Karpas-422 (cell line): ENCODE data around the gene C17orf107. TPM values are rescaled to one million over a fixed set of nuclear protein-coding genes. Genes with fewer than 3 reads are reported as not detected.
"Not testable (repeated sequence)": the region's sequence is repeated elsewhere in the genome, so short reads cannot be mapped to it uniquely, and the experiment has no call there.

ENCODE experiments used
- DNase-seq: peaks from one replicate; pipeline ENCODE4 v3.0.0-alpha.2; 2015
- H2AFZ ChIP-seq: fragments of 200-600 bp; sonication (generic); 2 replicates; pipeline ENCODE4 v1.6.1; 2014; ENCODE audit warnings: antibody characterized with exemption, low read length, mixed read lengths
- H3K27ac ChIP-seq: fragments of 200-600 bp; sonication (generic); 2 replicates; pipeline ENCODE4 v1.5.1; 2014; ENCODE audit warnings: mild to moderate bottlenecking, low read length, moderate library complexity
- H3K27me3 ChIP-seq: fragments of 200-600 bp; sonication (generic); 2 replicates; pipeline ENCODE4 v1.6.1; 2014; ENCODE audit warnings: low read length, mixed read lengths
- H3K36me3 ChIP-seq: fragments of 200-600 bp; sonication (generic); 2 replicates; pipeline ENCODE4 v1.6.1; 2014; ENCODE audit warnings: low read length, mixed read lengths; ENCODE audit not compliant: insufficient read depth
- H3K4me1 ChIP-seq: fragments of 200-600 bp; sonication (generic); 2 replicates; pipeline ENCODE4 v1.6.1; 2014; ENCODE audit warnings: mild to moderate bottlenecking, low read length, mixed read lengths
- H3K4me2 ChIP-seq: fragments of 200-600 bp; sonication (generic); 2 replicates; pipeline ENCODE4 v1.6.1; 2014; ENCODE audit warnings: low read length, low read depth, mild to moderate bottlenecking; ENCODE audit not compliant: poor library complexity, severe bottlenecking
- H3K4me3 ChIP-seq: fragments of 200-600 bp; sonication (generic); 2 replicates; pipeline ENCODE4 v1.5.1; 2014; ENCODE audit warnings: mild to moderate bottlenecking, antibody characterized with exemption, low read length, mixed read lengths
- H3K79me2 ChIP-seq: fragments of 200-600 bp; sonication (generic); 2 replicates; pipeline ENCODE4 v1.6.1; 2014; ENCODE audit warnings: mild to moderate bottlenecking, low read length, mixed read lengths
- H3K9ac ChIP-seq: fragments of 200-600 bp; sonication (generic); 2 replicates; pipeline ENCODE4 v1.6.0; 2014; ENCODE audit warnings: low read length
- H3K9me2 ChIP-seq: fragments of 200-600 bp; sonication (generic), shearing (Covaris generic); replicated peaks from 2 replicates; pipeline ENCODE4 v1.6.0; 2014; ENCODE audit warnings: mild to moderate bottlenecking, low read length, moderate library complexity; ENCODE audit not compliant: insufficient read depth
- H3K9me3 ChIP-seq: fragments of 300-700, 200-600 bp; sonication (generic); 2 replicates; pipeline ENCODE4 v1.6.1; 2014; ENCODE audit warnings: low read length, mixed read lengths
- H4K20me1 ChIP-seq: fragments of 200-600 bp; sonication (generic); 2 replicates; pipeline ENCODE4 v1.6.1; 2014; ENCODE audit warnings: mild to moderate bottlenecking, antibody characterized with exemption, low read length, low read depth; ENCODE audit not compliant: insufficient read depth
- total RNA-seq: library from RNA; depleted of rRNA; stranded (reverse); fragments of >200 nt; shearing (Covaris generic); gene quantifications from 2 replicates; pipeline ENCODE4 v1.2.3, GENCODE V29; 2014; ENCODE audit warnings: low replicate concordance

The C17orf107 gene
- total RNA-seq, 1 experiment from 2014 or later, result 0.26 TPM

- Histone ChIP-seq H3K9me2 (no peaks in the 10 kb centered on the region), H3K27ac (no peak overlapping the region), H3K36me3 (no peaks in the 10 kb centered on the region; the same call in 1 of the 2 replicates), H3K4me3 (no peak overlapping the region), H3K9ac (no peak overlapping the region), H3K79me2 (peaks cover 59% of the 10 kb centered on the region), H3K4me2 (no peak overlapping the region), H3K4me1 (no peaks in the 10 kb centered on the region), H2AFZ (no peak overlapping the region), H3K27me3 (no peaks in the 10 kb centered on the region), H4K20me1 (no peaks in the 10 kb centered on the region), H3K9me3 (no peaks in the 10 kb centered on the region)
- DNase-seq, result no peak
These were observed 36.0 kb upstream of the C17orf107 start for GRCh38 chr17:4863321-4863720.

- not testable (repeated sequence) for H3K27ac ChIP-seq, H3K4me2 ChIP-seq, H3K4me3 ChIP-seq, H3K9ac ChIP-seq, H3K9me3 ChIP-seq, H3K9me2 ChIP-seq, DNase-seq, H3K27me3 ChIP-seq, H3K36me3 ChIP-seq, H4K20me1 ChIP-seq, H3K4me1 ChIP-seq, H2AFZ ChIP-seq
- H3K79me2 ChIP-seq, result peaks cover 41% of the 10 kb centered on the region
These were observed 31.8 kb upstream of the C17orf107 start for GRCh38 chr17:4867535-4867934.

DNA sequence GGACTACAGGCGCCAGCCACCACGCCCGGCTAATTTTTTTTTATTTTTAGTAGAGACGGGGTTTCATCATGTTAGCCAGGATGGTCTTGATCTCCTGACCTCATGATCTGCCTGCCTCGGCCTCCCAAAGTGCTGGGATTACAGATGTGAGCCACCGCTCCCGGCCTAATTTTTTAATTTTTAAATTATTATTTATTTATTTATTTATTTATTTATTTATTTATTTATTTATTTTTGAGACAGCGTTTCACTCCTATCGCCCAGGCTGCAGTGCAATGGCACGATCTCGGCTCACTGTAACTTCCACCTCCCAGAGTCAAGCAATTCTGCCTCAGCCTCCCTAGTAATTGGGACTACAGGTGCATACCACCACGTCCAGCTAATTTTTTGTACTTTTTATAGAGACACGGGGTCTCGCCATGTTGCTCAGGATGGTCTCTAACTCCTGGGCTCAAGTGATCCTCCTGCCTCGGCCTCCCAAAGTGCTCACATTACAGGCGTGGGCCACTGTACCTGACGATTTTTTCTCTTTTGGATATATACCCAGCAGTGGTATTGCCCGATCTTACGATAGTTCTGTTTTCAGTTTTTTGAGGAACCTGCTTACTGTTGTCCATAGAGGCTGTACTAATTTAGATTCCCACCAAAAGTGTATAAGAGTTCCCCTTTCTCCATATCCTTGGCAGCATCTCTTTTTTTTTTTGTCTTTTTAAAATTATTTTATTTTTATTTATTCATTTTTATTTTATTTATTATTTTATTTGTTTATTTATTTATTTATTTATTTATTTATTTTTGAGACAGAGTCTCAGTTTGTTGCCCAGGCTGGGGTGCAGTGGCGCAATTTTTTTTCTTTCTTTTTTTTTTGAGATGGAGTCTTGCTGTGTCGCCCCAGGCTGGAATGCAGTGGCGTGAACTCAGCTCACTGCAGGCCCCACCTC is 30.0 kb upstream of the C17orf107 start:
- not testable (repeated sequence) for H3K9me2 ChIP-seq, H3K27ac ChIP-seq, DNase-seq, H3K4me3 ChIP-seq, H3K9me3 ChIP-seq, H3K27me3 ChIP-seq, H2AFZ ChIP-seq, H3K9ac ChIP-seq, H3K4me1 ChIP-seq, H3K4me2 ChIP-seq, H4K20me1 ChIP-seq, H3K36me3 ChIP-seq
- peaks cover 39% of the 10 kb centered on the region for H3K79me2 ChIP-seq

- no peak overlapping the region for H3K27ac ChIP-seq
- H4K20me1 ChIP-seq, result 0 out of 2 replicates have a peak, but pooled peaks cover 7% of the 10 kb centered on the region
- H3K36me3 ChIP-seq, result no peaks in the 10 kb centered on the region
- H3K9ac ChIP-seq, result no peak overlapping the region
- peaks cover 40% of the 10 kb centered on the region for H3K79me2 ChIP-seq
- no peak overlapping the region for H3K4me3 ChIP-seq
- no peak for DNase-seq
- H3K9me3 ChIP-seq, result no peaks in the 10 kb centered on the region
- no peaks in the 10 kb centered on the region; the same call in 1 of the 2 replicates for H3K4me1 ChIP-seq
- no peaks in the 10 kb centered on the region for H3K27me3 ChIP-seq
- no peaks in the 10 kb centered on the region for H3K9me2 ChIP-seq
- no peak overlapping the region for H3K4me2 ChIP-seq
- no peak overlapping the region for H2AFZ ChIP-seq
These were observed 28.5 kb upstream of the C17orf107 start for GRCh38 chr17:4870855-4871254.

GRCh38 chr17:4872786-4873185 is 26.6 kb upstream of the C17orf107 start:
- Histone ChIP-seq H3K79me2 (peaks cover 40% of the 10 kb centered on the region), H3K9ac (no peak overlapping the region), H2AFZ (no peak overlapping the region), H3K4me1 (no peaks in the 10 kb centered on the region; the same call in 1 of the 2 replicates), H3K4me2 (no peak overlapping the region), H3K36me3 (no peaks in the 10 kb centered on the region), H3K4me3 (no peak overlapping the region), H3K9me3 (no peaks in the 10 kb centered on the region), H3K27ac (no peak overlapping the region), H3K27me3 (no peaks in the 10 kb centered on the region), H4K20me1 (0 out of 2 replicates have a peak, but pooled peaks cover 7% of the 10 kb centered on the region), H3K9me2 (no peaks in the 10 kb centered on the region)
- DNase-seq, result no peak

DNA sequence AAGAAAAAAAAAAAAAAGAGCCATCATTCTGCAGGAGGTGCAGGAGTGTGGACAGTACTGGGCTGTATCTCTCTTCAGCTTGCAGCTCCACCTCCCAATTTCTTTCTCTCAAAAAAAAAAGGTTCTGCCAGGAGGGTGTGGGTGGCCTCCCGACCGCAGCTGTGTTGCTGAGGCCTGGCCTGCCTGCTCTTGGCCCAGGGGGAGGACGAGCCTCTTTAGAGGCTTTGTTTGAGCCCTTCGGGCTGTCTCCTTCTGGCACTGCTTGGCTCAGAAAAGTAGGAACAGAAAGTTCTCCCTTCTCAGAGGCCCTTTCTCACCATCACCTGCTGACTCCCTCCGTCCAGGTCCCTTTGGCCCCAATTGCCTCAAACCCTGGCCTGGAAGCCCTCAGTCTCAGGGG is 22.2 kb upstream of the C17orf107 start:
- no peaks in the 10 kb centered on the region for H3K9me2 ChIP-seq
- no peaks in the 10 kb centered on the region for H3K9me3 ChIP-seq
- H3K4me2 ChIP-seq, result no peak overlapping the region
- H3K4me1 ChIP-seq, result peaks cover 5% of the 10 kb centered on the region
- H3K27ac ChIP-seq, result no peak overlapping the region
- H3K4me3 ChIP-seq, result no peak overlapping the region
- H3K36me3 ChIP-seq, result no peaks in the 10 kb centered on the region
- no peaks in the 10 kb centered on the region for H3K27me3 ChIP-seq
- 0 out of 2 replicates have a peak, but pooled peaks cover 7% of the 10 kb centered on the region for H4K20me1 ChIP-seq
- peaks cover 23% of the 10 kb centered on the region for H3K79me2 ChIP-seq
- H3K9ac ChIP-seq, result no peak overlapping the region
- H2AFZ ChIP-seq, result no peak overlapping the region
- DNase-seq, result no peak

DNA sequence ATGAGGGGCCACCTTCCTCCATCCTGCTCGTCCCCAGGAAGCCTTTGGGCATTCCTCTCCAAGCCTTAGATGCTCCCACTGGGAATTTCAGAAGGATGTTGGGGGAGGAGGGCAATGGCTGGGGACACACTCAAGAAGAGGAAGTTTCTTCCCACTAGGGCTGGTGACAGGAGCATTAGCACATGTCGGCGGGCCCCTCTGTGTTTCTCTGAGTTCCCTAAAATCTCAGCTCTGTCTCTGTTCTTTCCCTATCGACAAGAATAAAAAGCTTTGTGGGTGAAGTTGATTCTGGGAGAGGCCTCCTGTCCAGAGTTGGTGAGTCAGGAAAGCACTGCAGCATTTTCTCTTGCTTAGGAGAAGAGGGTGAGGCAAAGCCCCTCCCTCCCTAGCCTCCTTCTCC is 19.7 kb upstream of the C17orf107 start:
- Histone ChIP-seq H3K79me2 (peaks cover 12% of the 10 kb centered on the region; the same call in 1 of the 2 replicates), H3K36me3 (no peaks in the 10 kb centered on the region), H4K20me1 (0 out of 2 replicates have a peak, but pooled peaks cover 3% of the 10 kb centered on the region), H3K4me1 (peaks cover 8% of the 10 kb centered on the region), H2AFZ (no peak overlapping the region), H3K4me3 (no peak overlapping the region), H3K27me3 (no peaks in the 10 kb centered on the region), H3K4me2 (no peak overlapping the region), H3K9me2 (no peaks in the 10 kb centered on the region), H3K27ac (no peak overlapping the region), H3K9ac (no peak overlapping the region), H3K9me3 (no peaks in the 10 kb centered on the region)
- no peak for DNase-seq

DNA sequence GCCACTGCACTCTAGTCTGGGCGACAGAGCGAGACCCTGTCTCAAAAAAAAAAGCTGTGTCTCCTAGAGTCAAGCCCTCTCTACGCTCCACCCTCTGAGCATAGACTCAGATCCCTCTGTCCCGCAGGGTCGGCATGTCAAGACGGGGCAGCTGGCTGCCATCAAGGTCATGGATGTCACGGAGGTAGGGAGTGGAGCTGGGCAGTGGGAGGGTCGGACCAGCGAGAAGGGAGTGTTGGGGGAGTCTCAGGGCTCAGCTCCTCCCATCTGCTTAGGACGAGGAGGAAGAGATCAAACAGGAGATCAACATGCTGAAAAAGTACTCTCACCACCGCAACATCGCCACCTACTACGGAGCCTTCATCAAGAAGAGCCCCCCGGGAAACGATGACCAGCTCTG is 18.5 kb upstream of the C17orf107 start:
- no peaks in the 10 kb centered on the region for H3K27me3 ChIP-seq
- peaks cover 8% of the 10 kb centered on the region for H3K4me1 ChIP-seq
- no peak overlapping the region for H3K27ac ChIP-seq
- 0 out of 2 replicates have a peak, but pooled peaks cover 7% of the 10 kb centered on the region for H3K79me2 ChIP-seq
- no peaks in the 10 kb centered on the region for H4K20me1 ChIP-seq
- H2AFZ ChIP-seq, result no peak overlapping the region
- H3K9ac ChIP-seq, result no peak overlapping the region
- H3K9me3 ChIP-seq, result no peaks in the 10 kb centered on the region
- no peak overlapping the region for H3K4me2 ChIP-seq
- no peak overlapping the region for H3K4me3 ChIP-seq
- no peaks in the 10 kb centered on the region for H3K9me2 ChIP-seq
- no peaks in the 10 kb centered on the region for H3K36me3 ChIP-seq
- no peak for DNase-seq
